ENCODE data around the gene LGALS4. TPM values are rescaled to one million over a fixed set of nuclear protein-coding genes. Genes with fewer than 3 reads are reported as not detected.
"Not testable (repeated sequence)": the region's sequence is repeated elsewhere in the genome, so short reads cannot be mapped to it uniquely, and the experiment has no call there.

LGALS4 gene
- total RNA-seq, 1 donor from 2014 or later: 2.7 TPM

GRCh38 chr19:38792250-38793111 lies 20.3 kb downstream of the LGALS4 start:
- Mint-ChIP-seq H3K4me1 (ENCODE audit: low read depth) (no peaks in the 10 kb centered on the region), H3K27me3 (peaks cover 3% of the 10 kb centered on the region), H3K36me3 (ENCODE audit: insufficient read depth) (no peaks in the 10 kb centered on the region), H3K4me3 (ENCODE audit: low read depth) (peak overlapping the region; percentile 9), H3K9me3 (ENCODE audit: low read depth) (no peaks in the 10 kb centered on the region), H3K27ac (no peak overlapping the region)
- TF ChIP-seq CTCF (IDR thresholded peaks at IDR 0.05; ENCODE audit: unreplicated experiment): peak; percentile 39
- no peak for DNase-seq (ENCODE audit: low spot score, unreplicated experiment)

GRCh38 chr19:38791451-38792064 lies 21.2 kb downstream of the LGALS4 start:
- not testable (repeated sequence) for H3K36me3 Mint-ChIP-seq (ENCODE audit: insufficient read depth); H3K27me3 Mint-ChIP-seq; H3K27ac Mint-ChIP-seq; H3K9me3 Mint-ChIP-seq (ENCODE audit: low read depth); H3K4me1 Mint-ChIP-seq (ENCODE audit: low read depth); H3K4me3 Mint-ChIP-seq (ENCODE audit: low read depth); DNase-seq (ENCODE audit: low spot score, unreplicated experiment)

- H3K27ac Mint-ChIP-seq; H3K4me1 Mint-ChIP-seq (ENCODE audit: low read depth); DNase-seq (ENCODE audit: low spot score, unreplicated experiment); H3K36me3 Mint-ChIP-seq (ENCODE audit: insufficient read depth); H3K9me3 Mint-ChIP-seq (ENCODE audit: low read depth); H3K4me3 Mint-ChIP-seq (ENCODE audit: low read depth); H3K27me3 Mint-ChIP-seq: not testable (repeated sequence)
Measured at GRCh38 chr19:38790507-38791403, 22.0 kb downstream of the LGALS4 start.

- Mint-ChIP-seq H3K27me3 (no peaks in the 10 kb centered on the region), H3K9me3 (ENCODE audit: low read depth) (no peaks in the 10 kb centered on the region), H3K4me1 (ENCODE audit: low read depth) (no peaks in the 10 kb centered on the region), H3K36me3 (ENCODE audit: insufficient read depth) (no peaks in the 10 kb centered on the region), H3K4me3 (ENCODE audit: low read depth) (no peak within 1 kb of the TSS), H3K27ac (peak within 1 kb of the TSS; percentile 74)
- TF ChIP-seq CTCF (IDR thresholded peaks at IDR 0.05; ENCODE audit: unreplicated experiment): no peak
- DNase-seq (ENCODE audit: low spot score, unreplicated experiment): no peak
Measured at GRCh38 chr19:38788478-38789243, 24.1 kb downstream of the LGALS4 start, which contains the start of gene LGALS7B. LGALS7B (plus strand) TSS chr19:38789200; CDS start chr19:38789227, 27 bp downstream.

- H3K4me3 Mint-ChIP-seq (ENCODE audit: low read depth): no peak overlapping the region
- H3K9me3 Mint-ChIP-seq (ENCODE audit: low read depth): no peaks in the 10 kb centered on the region
- H3K27me3 Mint-ChIP-seq: peaks cover 1% of the 10 kb centered on the region
- H3K27ac Mint-ChIP-seq: peak overlapping the region; percentile 85
- DNase-seq (ENCODE audit: low spot score, unreplicated experiment): no peak
- no peaks in the 10 kb centered on the region for H3K36me3 Mint-ChIP-seq (ENCODE audit: insufficient read depth)
- no peak for TF ChIP-seq CTCF (IDR thresholded peaks at IDR 0.05; ENCODE audit: unreplicated experiment)
- H3K4me1 Mint-ChIP-seq (ENCODE audit: low read depth): no peaks in the 10 kb centered on the region
Measured at GRCh38 chr19:38786572-38787265, 26.0 kb downstream of the LGALS4 start.

- not testable (repeated sequence) for H3K27me3 Mint-ChIP-seq; H3K9me3 Mint-ChIP-seq (ENCODE audit: low read depth); DNase-seq (ENCODE audit: low spot score, unreplicated experiment); H3K4me3 Mint-ChIP-seq (ENCODE audit: low read depth); H3K27ac Mint-ChIP-seq; H3K36me3 Mint-ChIP-seq (ENCODE audit: insufficient read depth); H3K4me1 Mint-ChIP-seq (ENCODE audit: low read depth)
Measured at GRCh38 chr19:38786061-38786460, 26.7 kb downstream of the LGALS4 start.

Measured in progenitor cell of endocrine pancreas (in vitro differentiated cells).